GM19452 (cell line): ENCODE data around the gene CAMK4.
"Not testable (repeated sequence)": the region's sequence is repeated elsewhere in the genome, so short reads cannot be mapped to it uniquely, and the experiment has no call there.

ENCODE experiments used
- ATAC-seq: cut with Tn5 transposase; IDR thresholded peaks from one replicate; pipeline ENCODE4 v1.9.1; 2021; ENCODE audit not compliant: unreplicated experiment

The CAMK4 gene

DNA sequence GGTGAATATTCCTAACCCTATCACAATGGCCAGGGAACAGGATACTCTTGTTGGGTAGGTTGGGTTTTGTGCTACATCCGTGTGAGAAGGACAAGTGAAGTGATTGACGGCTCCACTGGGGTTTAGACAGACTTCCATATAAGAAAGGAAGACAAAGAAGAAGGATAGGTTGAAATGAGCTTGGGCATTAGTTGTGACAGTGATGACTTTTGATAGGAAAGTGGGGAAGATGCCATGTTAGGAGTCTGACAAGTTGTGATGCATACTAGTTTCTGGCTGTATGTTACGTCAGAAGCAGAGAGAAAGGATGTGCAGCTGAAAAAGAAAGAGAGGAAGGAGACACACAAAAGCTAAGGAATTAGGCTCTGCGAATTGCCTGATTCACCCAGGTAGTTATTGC lies 150.2 kb downstream of the CAMK4 start:
- no peak for ATAC-seq

DNA sequence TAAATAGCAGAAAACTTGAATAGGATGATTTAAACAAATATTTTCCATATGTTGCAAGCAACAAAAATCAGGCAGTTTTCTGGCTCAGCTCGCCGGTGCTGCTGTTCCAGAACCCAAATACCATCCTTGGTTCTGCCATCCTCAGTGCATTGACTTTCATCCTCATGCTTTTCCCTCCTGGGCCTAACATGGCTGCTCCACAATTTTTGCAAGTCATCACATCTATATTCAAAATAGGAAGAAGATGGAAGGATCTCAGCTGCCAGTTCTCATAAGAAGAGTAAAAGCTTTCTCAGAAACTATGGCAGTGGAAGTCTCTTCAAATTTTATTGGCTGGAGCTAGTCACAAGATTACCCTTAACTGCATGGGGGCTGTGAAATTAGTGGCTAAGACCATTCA lies 151.5 kb downstream of the CAMK4 start:
- no peak for ATAC-seq

DNA sequence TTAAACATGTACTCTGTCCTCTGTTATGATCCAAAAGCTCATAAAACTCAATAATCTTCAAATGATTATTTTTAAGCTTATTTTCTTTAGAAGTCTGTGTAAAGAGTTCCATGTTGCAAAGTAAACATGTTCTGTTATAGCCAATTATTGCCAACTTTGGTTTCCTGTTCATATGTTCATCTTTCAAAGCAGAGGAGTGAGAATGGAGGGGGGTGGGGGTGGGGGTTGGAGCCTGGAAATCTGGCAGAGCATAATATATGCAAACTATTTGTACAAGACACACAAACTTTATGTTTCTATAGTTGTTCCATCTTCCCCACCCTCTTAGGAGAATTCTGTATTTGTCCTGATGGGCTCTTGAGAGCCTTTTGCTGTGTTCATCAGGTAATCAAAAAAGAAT lies 153.1 kb downstream of the CAMK4 start:
- no peak for ATAC-seq

DNA sequence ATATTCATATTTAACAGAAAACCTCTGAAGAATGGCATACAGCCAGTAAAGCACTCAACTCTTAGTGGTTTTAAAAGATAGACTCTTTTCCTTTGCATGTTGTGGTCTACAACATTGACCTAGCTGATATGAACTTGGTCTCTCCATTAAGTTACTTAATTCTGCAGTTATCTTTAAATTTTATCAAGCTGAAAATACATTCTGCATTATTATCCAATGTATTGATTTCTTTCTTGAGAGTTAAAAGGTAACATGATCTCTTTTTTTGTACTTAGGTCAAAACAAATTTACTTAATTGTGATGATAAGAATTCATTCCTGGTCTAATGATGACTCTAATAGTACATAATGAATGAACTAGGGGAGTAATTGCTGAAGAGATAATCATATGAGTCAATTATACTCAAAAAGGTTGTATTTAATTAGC lies 155.2 kb downstream of the CAMK4 start:
- ATAC-seq: no peak

DNA sequence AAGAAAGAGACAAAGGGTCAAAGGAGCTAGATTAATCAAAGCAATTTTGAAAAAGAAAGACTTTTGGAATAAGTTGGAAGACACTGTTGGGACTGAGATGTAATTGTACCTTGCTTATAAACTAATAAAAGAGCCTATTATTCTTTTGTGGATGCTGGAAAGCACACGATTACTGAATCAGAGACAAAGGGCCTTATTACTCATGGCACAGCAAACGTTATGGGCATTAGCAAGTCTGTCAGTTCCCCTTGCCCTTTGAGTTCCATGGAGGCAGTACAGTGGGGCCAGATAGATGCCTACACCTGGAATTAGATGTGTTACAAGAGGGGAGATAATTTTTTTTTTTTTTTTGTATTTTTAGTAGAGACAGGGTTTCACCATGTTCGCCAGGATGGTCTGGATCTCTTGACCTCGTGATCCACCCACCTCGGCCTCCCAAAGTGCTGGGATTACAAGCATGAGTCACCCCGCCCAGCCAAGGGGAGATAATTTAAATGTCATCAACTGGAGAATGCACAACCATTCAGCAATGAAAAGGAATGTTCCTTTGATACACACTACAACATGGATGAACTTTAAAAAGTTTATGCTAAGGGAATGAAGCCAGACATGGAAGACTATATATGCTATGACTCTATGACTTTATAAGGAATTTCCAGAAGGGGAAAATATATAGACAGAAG lies 159.2 kb downstream of the CAMK4 start:
- no peak for ATAC-seq

DNA sequence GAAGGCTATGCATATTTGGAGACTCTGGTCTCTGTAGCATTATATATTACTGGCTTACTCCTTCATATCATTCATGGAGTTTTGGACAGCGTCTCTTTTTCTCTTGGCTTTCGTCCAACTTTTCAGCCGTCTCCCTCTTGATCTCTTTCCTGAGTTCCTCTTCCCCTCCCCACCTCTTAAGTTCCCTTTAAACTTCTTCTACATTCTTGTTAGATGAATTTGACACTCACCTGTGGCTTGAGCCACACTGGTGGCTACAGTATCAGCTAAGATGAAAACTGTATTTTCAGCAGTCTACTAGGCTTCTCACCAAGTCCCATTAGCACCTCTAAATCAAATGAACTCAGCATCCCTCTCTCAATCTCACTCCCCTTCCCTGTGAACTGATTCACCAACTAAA lies 160.0 kb downstream of the CAMK4 start:
- no peak for ATAC-seq

DNA sequence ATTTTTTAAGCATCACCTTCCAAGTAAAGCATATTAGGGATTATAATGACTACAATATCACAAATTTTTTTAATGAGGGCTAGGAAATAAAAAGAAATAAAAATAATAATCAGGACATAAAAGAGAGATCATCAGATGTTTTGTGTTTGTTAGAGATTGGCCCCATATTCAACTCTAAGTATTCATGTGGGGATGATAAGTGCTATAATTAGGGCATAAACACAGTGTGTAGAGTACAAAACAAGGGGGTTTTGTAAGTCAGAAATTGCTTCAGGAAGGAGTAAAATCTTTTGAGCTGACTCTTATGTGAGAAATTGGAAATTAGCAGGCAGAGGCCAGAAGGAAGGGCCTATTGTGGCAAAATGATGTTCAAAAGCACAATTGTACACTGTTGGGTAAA lies 160.9 kb downstream of the CAMK4 start:
- no peak for ATAC-seq

DNA sequence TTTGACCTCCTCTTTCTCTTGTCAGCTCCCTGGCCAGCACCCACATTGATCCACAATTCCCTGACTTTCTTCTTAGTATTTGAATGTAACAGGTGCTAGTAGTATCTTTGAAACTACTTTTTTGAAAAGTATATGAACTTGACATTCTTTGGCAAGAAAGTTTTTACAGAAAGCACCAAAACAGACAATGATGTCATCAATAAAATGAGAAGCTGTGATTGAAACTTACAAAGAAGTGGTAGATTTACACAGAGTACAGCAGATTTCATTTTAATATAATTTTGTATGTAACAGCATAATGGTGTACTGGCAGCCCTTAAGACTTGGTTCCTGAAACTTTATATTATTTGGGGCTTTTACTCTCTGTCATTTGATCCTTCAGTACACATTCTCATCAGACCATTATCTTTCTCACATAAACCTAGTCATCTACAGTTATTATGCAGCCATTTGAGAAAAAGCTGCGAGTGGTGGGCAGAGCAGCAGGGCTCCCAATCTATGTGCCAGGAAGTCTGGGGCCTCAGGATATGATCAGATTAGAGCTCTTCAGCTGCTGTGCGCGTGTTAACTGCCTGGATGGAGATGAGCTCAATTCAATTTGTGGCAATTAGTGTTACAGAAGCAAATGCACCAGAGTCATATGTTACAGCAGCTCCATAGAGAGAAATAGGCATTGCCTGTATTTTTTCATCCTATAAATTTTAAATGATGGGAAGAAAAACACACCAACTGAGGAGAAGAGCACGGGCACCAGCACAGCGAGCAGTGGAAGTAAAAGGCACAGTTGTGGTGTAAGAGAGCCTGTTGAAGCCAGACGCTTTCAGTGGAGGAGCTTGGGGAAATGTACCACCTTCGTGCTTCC lies 162.0 kb downstream of the CAMK4 start:
- ATAC-seq: no peak

DNA sequence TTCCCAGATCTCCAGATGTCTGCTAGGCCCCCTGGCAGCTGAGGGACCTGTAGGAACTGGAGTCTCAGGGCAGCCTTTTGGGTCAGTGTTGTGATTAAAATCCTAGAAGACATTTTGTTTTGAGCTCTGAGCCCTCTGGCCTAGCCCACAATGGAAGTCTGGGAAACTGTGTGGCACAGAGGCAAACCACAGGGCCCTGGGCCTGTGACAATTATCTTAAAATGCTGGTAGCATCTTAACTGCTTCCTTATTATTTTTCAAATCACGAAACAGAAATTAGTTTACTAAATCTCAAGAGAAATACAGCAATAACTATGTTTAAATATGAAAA lies 162.6 kb downstream of the CAMK4 start:
- no peak for ATAC-seq

DNA sequence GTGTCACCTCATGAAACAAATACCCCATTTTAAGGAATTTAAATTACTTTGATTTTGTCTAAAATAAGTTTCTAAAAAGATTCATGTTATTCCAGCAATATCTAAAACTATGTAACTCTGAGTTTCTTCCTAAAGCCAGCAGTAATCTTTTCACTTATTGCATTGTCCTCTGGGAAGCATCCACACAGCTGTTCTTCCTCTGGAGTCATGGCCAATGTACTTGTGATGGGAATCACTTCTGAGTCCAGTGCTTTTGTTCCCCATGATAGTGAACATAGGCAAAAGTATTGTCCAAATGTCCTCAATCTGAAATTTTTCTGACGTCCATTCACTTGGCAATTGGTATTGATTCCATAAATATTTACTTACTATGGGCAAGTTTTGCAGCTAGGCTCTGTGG lies 163.2 kb downstream of the CAMK4 start:
- ATAC-seq: no peak

DNA sequence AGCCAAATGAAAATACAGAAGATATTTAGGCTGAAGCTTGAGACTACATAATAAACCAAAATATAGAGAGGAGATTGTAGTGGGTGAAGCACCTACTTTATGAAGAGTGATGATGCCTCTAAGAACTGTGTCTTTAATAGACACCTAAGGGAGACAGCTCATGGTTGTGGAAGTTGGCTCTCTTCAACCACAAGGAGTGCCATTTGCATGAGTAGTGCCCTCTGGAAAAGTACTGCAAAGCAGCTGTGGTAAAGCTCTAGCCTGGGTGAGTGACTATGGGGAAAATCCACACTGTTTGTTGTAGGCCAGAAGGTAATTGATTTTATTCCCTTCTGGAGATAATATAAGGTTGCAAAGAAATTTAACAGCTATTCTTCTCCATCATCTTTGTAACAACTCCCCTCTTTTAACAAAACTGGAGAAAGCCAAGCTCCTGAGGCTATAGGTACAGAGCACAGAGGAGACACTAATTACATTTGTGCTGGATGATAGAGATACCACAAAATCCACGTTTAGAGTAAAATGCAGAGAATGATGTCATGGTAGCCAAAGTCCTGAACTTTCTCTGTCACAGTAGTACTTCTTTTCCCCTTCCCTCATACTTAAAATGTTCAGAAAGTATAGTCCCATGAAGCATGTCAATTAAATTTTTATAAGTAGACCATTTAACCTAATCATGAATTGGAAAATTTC lies 165.4 kb downstream of the CAMK4 start:
- ATAC-seq: no peak

DNA sequence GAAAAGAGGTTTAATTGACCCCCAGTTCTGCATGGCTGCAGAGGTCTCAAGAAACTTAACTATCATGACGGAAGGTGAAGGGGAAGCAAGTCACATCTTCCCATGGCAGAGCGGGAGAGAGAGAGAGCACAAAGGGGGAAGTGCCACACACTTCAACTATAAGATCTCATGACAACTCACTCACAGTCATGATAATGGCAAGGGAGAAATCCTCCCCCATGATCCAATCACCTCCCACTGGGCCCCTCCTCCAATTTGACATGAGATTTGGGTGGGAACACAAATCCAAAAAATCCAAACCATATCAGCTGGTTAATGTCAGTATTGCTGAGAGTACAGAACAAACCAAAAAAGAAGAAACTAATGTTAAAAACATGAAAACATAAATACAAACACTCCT lies 168.0 kb downstream of the CAMK4 start:
- ATAC-seq: no peak

DNA sequence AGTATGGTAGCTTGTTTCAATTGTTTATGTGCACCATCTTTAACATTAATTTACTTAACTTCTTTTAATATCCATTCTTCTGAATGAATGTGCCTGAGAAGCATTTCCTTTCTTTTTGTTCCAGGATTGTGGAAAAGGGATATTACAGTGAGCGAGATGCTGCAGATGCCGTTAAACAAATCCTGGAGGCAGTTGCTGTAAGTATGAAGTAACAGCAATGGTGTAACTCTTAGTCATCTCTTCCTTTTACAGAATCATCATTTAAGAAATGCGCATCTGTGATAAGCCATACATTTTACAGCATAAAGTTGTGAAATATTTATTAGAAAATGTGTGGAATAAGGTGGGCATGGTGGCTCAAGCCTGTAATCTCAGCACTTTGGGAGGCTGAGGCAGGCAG lies 170.4 kb downstream of the CAMK4 start:
- ATAC-seq: no peak

DNA sequence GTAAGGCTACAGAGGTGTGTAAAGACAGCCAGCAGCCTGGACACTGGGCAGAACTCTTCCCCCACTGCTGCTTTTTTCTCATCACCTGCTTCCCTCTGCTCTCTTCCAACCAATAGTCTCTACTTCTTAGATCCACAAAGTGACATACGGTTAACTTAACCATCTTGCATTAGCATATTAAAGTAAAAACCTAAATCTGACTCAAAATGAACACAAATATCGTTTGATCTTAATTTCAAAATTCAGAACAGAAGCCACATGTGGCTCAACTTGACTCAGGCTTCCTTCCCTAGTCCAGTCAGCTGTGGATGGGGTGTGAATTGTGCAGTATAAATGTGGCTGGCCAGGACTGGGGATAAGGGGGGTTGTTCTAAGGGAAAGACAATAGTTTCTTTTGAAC lies 173.8 kb downstream of the CAMK4 start:
- ATAC-seq: no peak

DNA sequence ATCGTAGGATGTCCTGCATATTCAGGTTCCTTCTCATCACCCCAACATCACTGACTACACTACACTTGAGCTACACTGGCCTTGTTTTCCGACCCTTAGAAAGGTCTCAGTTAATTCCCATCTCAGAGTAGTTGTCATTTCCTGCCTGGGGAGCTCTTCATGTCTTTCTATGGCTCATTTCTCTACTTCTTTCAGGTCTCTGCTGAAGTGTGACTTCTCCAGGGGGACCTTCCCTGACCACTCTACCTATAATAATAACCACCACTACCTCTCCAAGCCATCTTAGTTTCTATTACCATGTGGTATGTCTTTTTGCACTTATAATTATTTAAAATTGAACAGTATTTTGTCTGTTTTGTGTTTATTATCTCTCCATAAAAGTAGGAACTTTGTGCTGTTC lies 174.9 kb downstream of the CAMK4 start:
- ATAC-seq: no peak

DNA sequence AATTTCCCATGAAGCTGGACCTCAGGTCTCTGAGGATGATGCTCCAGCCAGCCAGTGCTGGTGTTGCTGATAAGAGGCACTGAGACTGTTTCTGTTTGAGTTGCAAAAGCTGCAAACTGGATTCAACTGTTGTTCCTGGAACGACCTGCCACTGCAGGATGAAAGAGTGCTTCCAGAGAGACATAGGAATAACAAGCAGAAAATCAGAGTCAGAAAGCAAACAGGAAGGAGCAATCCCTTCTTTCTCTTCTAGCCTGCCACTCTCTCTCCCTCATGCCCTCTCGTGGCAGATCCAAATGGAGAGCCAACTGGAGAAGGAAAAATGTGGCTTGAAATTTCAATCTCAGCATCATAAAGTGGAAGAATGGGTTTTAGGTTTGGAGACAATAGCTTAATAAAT lies 177.7 kb downstream of the CAMK4 start:
- no peak for ATAC-seq

DNA sequence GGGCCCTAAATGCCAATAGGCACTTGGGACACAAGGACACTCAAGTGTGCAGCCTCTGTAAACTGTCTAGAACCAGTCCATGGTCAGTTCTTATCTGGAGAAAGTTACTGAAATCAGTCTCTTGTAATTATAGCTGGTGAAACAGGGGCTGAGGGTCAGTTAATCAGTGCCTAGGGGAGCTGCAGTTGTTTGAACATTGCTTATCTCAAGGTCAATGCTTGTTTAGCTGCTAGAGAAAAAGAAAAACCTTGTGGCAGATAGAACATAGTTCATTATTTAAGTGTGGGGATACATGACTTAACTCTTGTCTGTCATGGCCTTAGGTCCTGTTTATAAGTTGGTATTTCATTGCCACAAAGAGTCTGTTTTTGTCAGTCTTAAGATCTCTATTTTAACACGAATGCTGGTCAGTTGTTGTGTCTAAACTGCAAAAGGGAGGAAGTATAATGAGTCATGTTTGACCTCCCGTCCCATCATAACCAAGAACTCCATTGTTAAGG lies 180.1 kb downstream of the CAMK4 start:
- no peak for ATAC-seq

DNA sequence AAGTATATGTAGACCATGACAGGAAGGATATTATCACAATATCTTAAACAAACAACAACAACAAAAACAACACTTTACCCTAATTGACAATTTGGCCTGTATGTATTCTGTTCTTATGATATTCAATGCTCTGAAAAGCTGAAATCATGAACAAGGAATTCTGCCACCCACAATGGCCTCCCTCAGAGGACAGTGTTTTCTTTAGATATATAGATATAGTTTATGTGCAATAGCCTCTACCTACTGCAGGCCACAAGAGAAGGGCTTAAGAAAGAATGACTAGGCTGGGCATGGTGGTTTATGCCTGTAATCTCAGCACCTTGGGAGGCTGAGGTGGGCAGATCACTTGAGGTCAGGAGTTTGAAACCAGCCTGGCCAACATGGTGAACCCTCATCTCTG lies 183.4 kb downstream of the CAMK4 start:
- no peak for ATAC-seq

DNA sequence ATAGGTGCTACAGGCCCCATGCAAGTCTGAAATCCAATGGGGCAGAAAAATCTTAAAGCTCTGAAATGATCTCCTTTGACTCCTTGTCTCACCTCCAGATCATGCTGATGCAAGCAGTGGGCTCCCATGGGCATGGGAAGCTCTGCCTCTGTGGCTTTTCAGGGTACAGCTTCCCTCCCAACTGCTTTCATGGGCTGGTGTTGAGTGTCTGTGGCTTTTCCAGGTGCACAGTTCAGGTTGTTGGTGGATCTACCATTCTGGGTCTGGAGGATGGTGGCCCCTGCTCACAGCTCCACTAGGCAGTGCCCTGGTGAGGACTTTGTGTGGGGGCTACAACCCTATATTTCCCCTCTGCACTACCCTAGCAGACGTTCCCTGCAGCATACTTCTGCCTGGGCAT lies 184.6 kb downstream of the CAMK4 start:
- no peak for ATAC-seq

DNA sequence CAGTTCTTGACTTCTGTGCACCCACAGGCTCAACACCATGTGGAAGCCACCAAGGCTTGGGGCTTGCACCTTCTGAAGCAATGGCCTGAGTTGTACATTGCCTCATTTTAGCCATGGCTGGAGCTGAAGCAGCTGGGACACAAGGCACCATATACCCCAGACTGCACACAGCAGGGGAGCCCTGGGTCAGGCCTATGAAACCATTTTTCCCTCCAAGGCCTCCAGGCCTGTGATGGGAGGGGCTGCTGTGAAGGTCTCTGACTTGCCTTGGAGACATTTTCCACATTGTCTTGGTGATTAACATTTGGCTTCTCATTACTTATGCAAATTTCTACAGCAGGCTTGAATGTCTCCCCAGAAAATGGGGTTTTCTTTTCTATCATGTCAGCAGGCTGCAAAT lies 185.1 kb downstream of the CAMK4 start:
- ATAC-seq: not testable (repeated sequence)

DNA sequence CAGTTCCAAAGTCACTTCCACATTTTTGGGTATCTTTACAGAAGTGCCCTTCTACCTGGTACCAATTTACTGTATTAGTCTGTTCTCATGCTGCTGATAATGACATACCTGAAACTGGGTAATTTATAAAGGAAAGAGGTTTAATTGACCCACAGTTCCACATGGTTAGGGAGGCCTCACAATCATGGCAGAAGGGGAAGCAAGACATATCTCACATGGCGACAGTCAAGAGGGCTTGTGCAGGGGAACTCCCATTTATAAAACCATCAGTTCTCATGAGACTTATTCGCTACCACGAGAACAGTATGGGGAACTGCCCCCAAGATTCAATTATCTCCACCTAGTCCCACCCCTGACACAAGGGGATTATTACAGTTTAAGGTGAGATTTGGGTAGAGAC lies 185.9 kb downstream of the CAMK4 start:
- ATAC-seq: not testable (repeated sequence)

DNA sequence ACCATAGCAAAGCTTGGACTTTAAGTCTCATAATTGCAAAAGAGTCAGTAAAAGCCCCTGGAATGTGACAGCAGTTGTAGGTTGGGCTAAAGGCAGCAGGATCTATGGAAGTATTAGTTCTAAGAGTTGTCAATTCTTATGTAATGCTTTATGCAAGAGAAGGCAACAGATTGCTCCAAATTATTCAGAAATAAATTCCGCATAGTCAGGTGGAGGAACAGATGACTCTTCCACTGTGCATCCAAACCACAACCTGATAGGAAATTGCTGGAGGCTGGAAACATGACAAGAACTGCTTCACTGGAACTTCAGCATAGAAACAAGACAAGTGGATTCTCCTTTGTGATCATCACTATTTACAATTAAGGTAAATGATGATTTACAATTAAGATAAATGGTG lies 187.1 kb downstream of the CAMK4 start:
- no peak for ATAC-seq
